GM12878 (cell line): ENCODE results near the gene CASP3. TPM values are rescaled to one million over a fixed set of nuclear protein-coding genes. Genes with fewer than 3 reads are reported as not detected.

Experiments used
- ATAC-seq: fragments of 200-7000 bp; cut with Tn5 transposase; 3 replicates; pipeline ENCODE4 v1.9.1; 2020; ENCODE audit warnings: mild to moderate bottlenecking, moderate library complexity
- BruUV-seq: library from RNA; stranded (reverse); fragments of 400-500 nt; replicated peaks from 2 replicates; lab custom pipeline; 2021; lab: Mats Ljungman, UMichigan
- CTCF ChIA-PET: fragments of 300-600 bp; sonication (Branson Sonifier 250); formaldehyde crosslinking; extraction: SDS; loops from one replicate; lab custom pipeline; 2021; ENCODE audit warnings: inconsistent platforms; lab: Yijun Ruan, JAX
- POLR2A ChIA-PET: fragments of 350-600 bp; formaldehyde crosslinking; extraction: SDS; loops from one replicate; lab custom pipeline; 2021; ENCODE audit warnings: inconsistent platforms; lab: Charles Lee
- RAD21 ChIA-PET: fragments of 300-600 bp; sonication (Branson Sonifier 250); formaldehyde crosslinking; loops from one replicate; lab custom pipeline; 2023; ENCODE audit warnings: antibody characterized with exemption; ENCODE audit not compliant: unreplicated experiment; lab: Charles Lee
- SMC1A ChIA-PET: fragments of 300-600 bp; sonication (Branson Sonifier 250); formaldehyde crosslinking; loops from one replicate; lab custom pipeline; 2023; ENCODE audit not compliant: unreplicated experiment, uncharacterized antibody; lab: Charles Lee
- DNase-seq: peaks from one replicate; pipeline ENCODE4 v3.0.0-alpha.2; 2011; ENCODE audit warnings: low read depth, low spot score
- FAIRE-seq: peaks from 3 replicates; lab custom pipeline; 2011; peaks lifted over from hg19 to GRCh38; lab: Jason Lieb, UNC
- H2AFZ ChIP-seq: 2 replicates; pipeline ENCODE4 v1.6.0; 2011; ENCODE audit warnings: low read depth, low read length, control low read depth; ENCODE audit not compliant: control insufficient read depth
- H3K27ac ChIP-seq: 2 replicates; pipeline ENCODE4 v1.5.1; 2011; ENCODE audit warnings: control low read depth; ENCODE audit not compliant: control insufficient read depth, insufficient read depth
- H3K27me3 ChIP-seq, 2 experiments: replicated peaks in 1 of 2; 2 replicates each; pipeline versions ENCODE4 v1.6.0 to v1.6.1; 2011; ENCODE audit warnings: low read length in 1 of 2; ENCODE audit not compliant: control insufficient read depth in 2 of 2, insufficient read depth in 2 of 2
- H3K36me3 ChIP-seq, 2 experiments: 2 replicates each; pipeline ENCODE4 v1.5.1; 2011; ENCODE audit warnings: low read length in 1 of 2; ENCODE audit not compliant: control insufficient read depth in 2 of 2, insufficient read depth in 2 of 2
- H3K4me1 ChIP-seq: 2 replicates; pipeline ENCODE4 v1.6.1; 2011; ENCODE audit warnings: mild to moderate bottlenecking, low read length, moderate library complexity, mixed read lengths; ENCODE audit not compliant: control insufficient read depth, insufficient read depth
- H3K4me2 ChIP-seq: 2 replicates; pipeline ENCODE4 v1.6.0; 2011; ENCODE audit warnings: control low read depth; ENCODE audit not compliant: control insufficient read depth, insufficient read depth
- H3K4me3 ChIP-seq: fragments of 200-600 bp; sonication (generic); 2 replicates; pipeline ENCODE4 v1.5.1; 2016
- H3K79me2 ChIP-seq: 2 replicates; pipeline ENCODE4 v1.6.0; 2011; ENCODE audit warnings: low read length; ENCODE audit not compliant: control insufficient read depth, insufficient read depth
- H3K9ac ChIP-seq: 2 replicates; pipeline ENCODE4 v1.8.0; 2011; ENCODE audit warnings: low read length, control low read depth, mixed read lengths; ENCODE audit not compliant: control insufficient read depth, insufficient read depth
- H3K9me3 ChIP-seq: replicated peaks from 3 replicates; pipeline ENCODE4 v1.5.1; 2011; ENCODE audit warnings: mild to moderate bottlenecking, low read length; ENCODE audit not compliant: control insufficient read depth, insufficient read depth
- H4K20me1 ChIP-seq: 2 replicates; pipeline ENCODE4 v1.6.0; 2011; ENCODE audit not compliant: control insufficient read depth, insufficient read depth
- BCL3 ChIP-seq: IDR thresholded peaks from 2 replicates; pipeline ENCODE4 v1.6.1; 2011; ENCODE audit warnings: borderline replicate concordance, low read depth, mild to moderate bottlenecking, moderate library complexity, low read length; ENCODE audit not compliant: insufficient read depth, poor library complexity, severe bottlenecking
- BHLHE40 ChIP-seq, 2 experiments: fragments of 450-650 bp in 1 of 2; IDR thresholded peaks; 2 replicates each; pipeline ENCODE4 v1.6.1; 2011 to 2017; ENCODE audit warnings: low read depth in 2 of 2, borderline replicate concordance in 1 of 2, improper control_type of control experiment in 1 of 2, low read length in 1 of 2, mild to moderate bottlenecking in 1 of 2
- KLF5 ChIP-seq: fragments of 450-650 bp; IDR thresholded peaks from 2 replicates; pipeline ENCODE4 v1.6.1; 2014; ENCODE audit warnings: mild to moderate bottlenecking; ENCODE audit not compliant: partially characterized antibody
- RFX5 ChIP-seq: IDR thresholded peaks from 2 replicates; pipeline ENCODE4 v1.6.1; 2011; ENCODE audit warnings: low read depth, low read length, improper control_type of control experiment
- SUZ12 ChIP-seq: fragments of 200-600 bp; sonication (generic); IDR thresholded peaks from one replicate; pipeline ENCODE4 v1.6.1; 2018; ENCODE audit warnings: antibody characterized with exemption, mild to moderate bottlenecking; ENCODE audit not compliant: unreplicated experiment
- WRNIP1 ChIP-seq: IDR thresholded peaks from 2 replicates; pipeline ENCODE4 v1.6.1; 2011; ENCODE audit warnings: low read depth, low read length, improper control_type of control experiment, borderline replicate concordance
- ZNF24 ChIP-seq: fragments of 450-650 bp; IDR thresholded peaks from 2 replicates; pipeline ENCODE4 v1.6.1; 2017; ENCODE audit warnings: antibody characterized with exemption, mild to moderate bottlenecking
- WGBS: methylation state at CpG from one replicate; pipeline ENCODE4 v1.1.6; 2016; ENCODE audit warnings: low lambda C conversion rate; ENCODE audit not compliant: insufficient replicate concordance, insufficient coverage; ENCODE audit errors: missing lambda C conversion rate; 5-methylcytosine and 5-hydroxymethylcytosine counted together
- in situ Hi-C: fragments of 300-500 bp; cut with MboI; formaldehyde crosslinking; loops from 9 replicates; pipeline ENCODE4 v1.14.3; 2018; ENCODE audit warnings: mixed read lengths
- intact Hi-C: fragments of 100-400 bp; cut with micrococcal nuclease; formaldehyde crosslinking; loops from one replicate; pipeline ENCODE4 v1.14.2; 2022; ENCODE audit not compliant: unreplicated experiment
- polyA plus RNA-seq, 11 experiments: library from polyadenylated mRNA; depleted of rRNA in 4 of 11; unstranded in 6 of 11; stranded (reverse) in 5 of 11; fragments of >200 nt; fragmentation: Nextera tagmentation in 4 of 11; fragmentation: Illumina TruSeq in 1 of 11; extraction: Ambion mirVana in 4 of 11; extraction: Trizol in 1 of 11; gene quantifications; 1 replicate in 1 of 11; 2 replicates in 10 of 11; pipeline versions ENCODE4 v1.2.1 to v1.2.3, GENCODE V29; 2011 to 2016; ENCODE audit warnings: inconsistent platforms in 2 of 11, missing spikeins in 2 of 11, low read depth in 1 of 11
- total RNA-seq, 4 experiments: library from RNA; depleted of rRNA in 3 of 4; stranded (reverse); fragments of >200 nt in 3 of 4; fragmentation: Illumina TruSeq in 1 of 4; extraction: Trizol in 1 of 4; gene quantifications; 2 replicates each; pipeline versions ENCODE4 v1.2.1 to v1.2.3, GENCODE V29; 2013 to 2021
- TF ChIP-seq, protein P1 (sequence below): fragments of 450-650 bp; IDR thresholded peaks from 2 replicates; pipeline ENCODE4 v1.6.1; 2017; ENCODE audit warnings: antibody characterized with exemption, mild to moderate bottlenecking, moderate library complexity

CASP3 gene
- total and polyA plus RNA-seq, 10 of the 15 experiments (the other 5 are each of a cell fraction or from before 2014, with no cell fraction given), result 50.0 to 194 (median 74.4) TPM

DNA sequence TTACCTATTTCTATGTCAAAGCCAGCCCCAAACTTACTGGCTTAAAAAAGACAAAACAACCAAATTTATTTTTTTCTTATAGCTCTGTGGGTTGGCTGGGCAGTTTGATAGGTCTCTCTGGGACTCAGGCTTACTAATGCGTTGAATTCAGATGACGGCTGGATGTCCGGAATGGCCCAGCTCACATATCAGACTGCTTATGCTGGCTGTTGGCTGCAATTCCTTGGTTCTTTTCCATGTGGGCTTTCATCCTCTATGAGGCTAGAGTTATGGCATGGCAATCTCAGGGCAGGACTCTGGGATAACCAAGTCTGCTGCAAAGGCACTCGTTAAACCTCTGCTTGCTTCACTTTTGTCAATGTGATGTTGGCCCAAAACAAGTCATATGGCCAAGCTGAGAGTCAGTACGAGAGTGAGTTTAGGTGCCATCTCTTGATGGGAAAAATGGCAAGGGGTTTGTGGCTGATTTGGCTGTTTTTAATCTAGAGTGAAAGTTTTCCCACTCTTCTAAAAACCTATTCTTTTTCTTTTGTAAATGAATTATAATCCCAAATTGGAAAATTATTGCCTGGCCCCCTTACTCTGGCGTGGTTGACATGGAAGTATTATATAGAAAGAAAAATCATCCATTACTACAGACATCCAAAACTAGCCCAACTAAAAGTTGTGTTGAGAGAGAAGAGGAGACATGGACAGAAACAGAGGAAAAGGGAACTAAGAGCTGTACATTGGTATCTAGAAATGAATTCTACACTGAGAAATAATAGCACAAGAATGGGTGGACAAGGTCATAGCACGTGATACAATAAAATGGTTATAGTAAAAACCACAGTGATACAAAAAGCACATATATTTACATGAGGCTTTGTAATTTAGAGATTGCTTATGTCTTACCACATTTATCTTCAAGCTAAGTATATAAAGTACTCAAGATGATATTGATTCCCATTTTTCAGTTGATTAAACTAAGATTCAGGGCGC, 6.9 kb upstream of the CASP3 start:
- H4K20me1 ChIP-seq, result no peaks in the 10 kb centered on the region
- in situ Hi-C loops (loop anchor here (10.0 kb wide), 1 partner anchor 61 kb away; no protein-coding TSS in a partner anchor), intact Hi-C loops (no loop called here)
- ChIA-PET POLR2A (no interaction called here), SMC1A (no interaction called here), RAD21 (no interaction called here), CTCF (no interaction called here)
- no peaks in the 10 kb centered on the region for H3K36me3 ChIP-seq
- TF ChIP-seq RFX5, result no peak
- TF ChIP-seq BHLHE40 (IDR thresholded peaks at IDR 0.05; ENCODE audit: borderline replicate concordance in 1 of 2, low read depth in 2 of 2, low read length in 1 of 2), result peak; percentile 60 to 70; a peak in 3 of 4 replicates
- WGBS, result 84% methylated on average over 8 of the region's 8 CpGs
- no peaks in the 10 kb centered on the region for H3K27me3 ChIP-seq
- FAIRE-seq (no peak), ATAC-seq (peak; percentile 59), DNase-seq (no peak)
- no peak overlapping the region for H3K9ac ChIP-seq
- no peak overlapping the region for H3K27ac ChIP-seq
- BruUV-seq, result no TSS peak
- H3K79me2 ChIP-seq, result peaks cover 2% of the 10 kb centered on the region; the same call in 1 of the 2 replicates
- peaks cover 7% of the 10 kb centered on the region; the same call in 1 of the 2 replicates for H3K4me1 ChIP-seq
- H3K9me3 ChIP-seq, result no peaks in the 10 kb centered on the region
- no peak overlapping the region for H3K4me3 ChIP-seq
- H2AFZ ChIP-seq, result no peak overlapping the region
- peak overlapping the region; percentile 11; the same call in 1 of the 2 replicates for H3K4me2 ChIP-seq

DNA sequence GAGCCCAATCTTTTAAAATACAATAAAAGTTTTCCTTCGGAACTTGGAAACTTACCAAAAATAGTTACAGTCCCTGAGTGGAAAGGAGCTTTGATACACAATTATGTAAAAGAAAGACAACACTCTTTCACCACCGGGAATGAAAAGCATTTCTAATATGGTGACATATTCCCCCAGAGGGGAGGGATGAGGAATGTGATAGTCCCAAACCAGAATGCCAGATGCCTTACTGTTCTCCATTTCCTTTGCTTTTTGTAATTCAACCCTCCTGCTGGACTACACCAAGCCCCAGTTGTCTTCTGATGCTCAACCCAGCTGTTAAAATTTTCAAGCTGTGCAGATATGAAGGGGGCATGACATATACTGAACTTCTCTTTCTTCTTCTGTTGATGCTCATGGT, 4.4 kb upstream of the CASP3 start:
- 97% methylated on average over 2 of the region's 2 CpGs for WGBS
- in situ Hi-C loops, result loop anchor here (10.0 kb wide), 1 partner anchor 59 kb away; no protein-coding TSS in a partner anchor
- H3K36me3 ChIP-seq, result no peaks in the 10 kb centered on the region
- no peak overlapping the region for H3K9ac ChIP-seq
- ATAC-seq (no peak), FAIRE-seq (no peak), DNase-seq (no peak)
- no peaks in the 10 kb centered on the region for H3K27me3 ChIP-seq
- no peaks in the 10 kb centered on the region for H3K9me3 ChIP-seq
- no peak overlapping the region for H3K4me3 ChIP-seq
- no peaks in the 10 kb centered on the region for H4K20me1 ChIP-seq
- no TSS peak for BruUV-seq
- ChIA-PET CTCF (interaction anchor here (0.6 kb wide), 1 partner anchor 41 kb away, joined by 3 read pairs; no protein-coding TSS in a partner anchor), RAD21 (interaction anchor here (0.6 to 1.0 kb wide), 2 partner anchors 81 to 107 kb away, joined by 3 to 4 read pairs; no protein-coding TSS in a partner anchor), SMC1A (interaction anchor here (0.9 to 1.4 kb wide), 4 partner anchors 18 to 80 kb away, joined by 3 read pairs; partner anchors contain the start of gene CENPU), POLR2A (interaction anchor here (1.1 kb wide), 1 partner anchor 74 kb away, joined by 3 read pairs; no protein-coding TSS in a partner anchor)
- H3K4me1 ChIP-seq, result peaks cover 12% of the 10 kb centered on the region; the same call in 1 of the 2 replicates
- H3K79me2 ChIP-seq, result peaks cover 22% of the 10 kb centered on the region
- no peak overlapping the region for H2AFZ ChIP-seq
- no peak overlapping the region for H3K27ac ChIP-seq
- H3K4me2 ChIP-seq, result no peak overlapping the region
- intact Hi-C loops, result no loop called here
- TF ChIP-seq WRNIP1, result no peak
- TF ChIP-seq KLF5, result no peak
- TF ChIP-seq, protein P1, sequence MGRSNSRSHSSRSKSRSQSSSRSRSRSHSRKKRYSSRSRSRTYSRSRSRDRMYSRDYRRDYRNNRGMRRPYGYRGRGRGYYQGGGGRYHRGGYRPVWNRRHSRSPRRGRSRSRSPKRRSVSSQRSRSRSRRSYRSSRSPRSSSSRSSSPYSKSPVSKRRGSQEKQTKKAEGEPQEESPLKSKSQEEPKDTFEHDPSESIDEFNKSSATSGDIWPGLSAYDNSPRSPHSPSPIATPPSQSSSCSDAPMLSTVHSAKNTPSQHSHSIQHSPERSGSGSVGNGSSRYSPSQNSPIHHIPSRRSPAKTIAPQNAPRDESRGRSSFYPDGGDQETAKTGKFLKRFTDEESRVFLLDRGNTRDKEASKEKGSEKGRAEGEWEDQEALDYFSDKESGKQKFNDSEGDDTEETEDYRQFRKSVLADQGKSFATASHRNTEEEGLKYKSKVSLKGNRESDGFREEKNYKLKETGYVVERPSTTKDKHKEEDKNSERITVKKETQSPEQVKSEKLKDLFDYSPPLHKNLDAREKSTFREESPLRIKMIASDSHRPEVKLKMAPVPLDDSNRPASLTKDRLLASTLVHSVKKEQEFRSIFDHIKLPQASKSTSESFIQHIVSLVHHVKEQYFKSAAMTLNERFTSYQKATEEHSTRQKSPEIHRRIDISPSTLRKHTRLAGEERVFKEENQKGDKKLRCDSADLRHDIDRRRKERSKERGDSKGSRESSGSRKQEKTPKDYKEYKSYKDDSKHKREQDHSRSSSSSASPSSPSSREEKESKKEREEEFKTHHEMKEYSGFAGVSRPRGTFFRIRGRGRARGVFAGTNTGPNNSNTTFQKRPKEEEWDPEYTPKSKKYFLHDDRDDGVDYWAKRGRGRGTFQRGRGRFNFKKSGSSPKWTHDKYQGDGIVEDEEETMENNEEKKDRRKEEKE, result no peak
- TF ChIP-seq BCL3, result no peak
- no peak for TF ChIP-seq ZNF24
- no peak for TF ChIP-seq SUZ12
